ENCODE measurements around the gene SEC23A. TPM values are rescaled to one million over a fixed set of nuclear protein-coding genes. Genes with fewer than 3 reads are reported as not detected.
"Not testable (repeated sequence)": the region's sequence is repeated elsewhere in the genome, so short reads cannot be mapped to it uniquely, and the experiment has no call there.

The SEC23A gene
- 108 and 113 TPM in 2 replicates for total RNA-seq (2014; rRNA removed; shearing (Covaris generic))
- polyA plus RNA-seq (2014; cell fraction: nucleus; rRNA removed) = 51.9 and 80.0 TPM in 2 replicates

DNA sequence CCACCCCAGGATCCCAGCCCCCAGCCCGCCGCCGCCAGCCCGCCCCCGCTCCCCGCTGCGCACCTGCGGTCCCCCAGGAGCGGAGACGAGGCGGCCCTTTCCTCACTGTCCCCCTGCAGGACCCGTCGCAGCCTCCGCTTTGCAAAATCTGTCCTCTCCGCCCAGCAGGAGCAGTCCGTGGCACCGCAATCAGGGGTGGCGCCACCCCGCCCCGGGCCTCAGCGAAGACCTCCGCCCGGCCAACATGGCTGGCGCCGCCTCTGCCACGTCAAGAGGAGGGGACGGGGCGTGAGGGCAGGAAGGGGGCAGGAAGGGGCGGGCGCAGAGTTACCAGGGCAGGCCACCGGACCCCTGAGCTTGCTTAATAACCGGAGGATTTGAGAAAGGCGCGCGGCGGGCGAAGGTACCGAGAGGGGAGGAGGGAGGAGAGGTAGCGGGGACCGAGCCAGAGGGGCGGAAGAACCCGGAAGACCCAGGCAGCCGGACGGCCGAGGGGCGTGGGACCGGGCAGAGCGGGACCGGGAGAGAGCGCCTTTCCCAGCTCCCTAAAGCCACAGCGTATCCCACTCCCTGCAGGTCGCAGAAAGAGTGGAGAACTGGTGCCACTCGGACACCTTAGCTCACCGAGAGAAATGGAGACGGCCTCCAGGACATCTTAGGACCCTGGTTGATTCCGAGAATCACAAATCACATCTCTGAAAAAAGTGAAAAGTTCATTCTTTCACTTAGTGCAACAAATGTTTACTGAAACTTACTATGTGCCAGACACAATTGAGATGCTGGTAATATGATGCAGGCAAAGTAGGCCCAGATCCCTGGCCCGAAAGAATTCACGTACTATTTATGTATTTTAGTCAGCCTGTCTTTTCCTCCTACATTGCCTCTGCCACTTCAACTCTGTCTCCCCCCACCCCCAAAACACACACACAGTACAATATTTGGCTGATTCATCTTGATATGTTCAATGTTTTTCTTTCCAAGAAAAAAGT, at the start of gene SEC23A:
TSS of gene SEC23A (minus strand) at position 267 of the 989 bp plus-strand sequence. CDS start 7,117 bp downstream, outside the sequence.
- peak; percentile 84 for DNase-seq (ENCODE audit: extremely low read depth, low read depth)

DNA sequence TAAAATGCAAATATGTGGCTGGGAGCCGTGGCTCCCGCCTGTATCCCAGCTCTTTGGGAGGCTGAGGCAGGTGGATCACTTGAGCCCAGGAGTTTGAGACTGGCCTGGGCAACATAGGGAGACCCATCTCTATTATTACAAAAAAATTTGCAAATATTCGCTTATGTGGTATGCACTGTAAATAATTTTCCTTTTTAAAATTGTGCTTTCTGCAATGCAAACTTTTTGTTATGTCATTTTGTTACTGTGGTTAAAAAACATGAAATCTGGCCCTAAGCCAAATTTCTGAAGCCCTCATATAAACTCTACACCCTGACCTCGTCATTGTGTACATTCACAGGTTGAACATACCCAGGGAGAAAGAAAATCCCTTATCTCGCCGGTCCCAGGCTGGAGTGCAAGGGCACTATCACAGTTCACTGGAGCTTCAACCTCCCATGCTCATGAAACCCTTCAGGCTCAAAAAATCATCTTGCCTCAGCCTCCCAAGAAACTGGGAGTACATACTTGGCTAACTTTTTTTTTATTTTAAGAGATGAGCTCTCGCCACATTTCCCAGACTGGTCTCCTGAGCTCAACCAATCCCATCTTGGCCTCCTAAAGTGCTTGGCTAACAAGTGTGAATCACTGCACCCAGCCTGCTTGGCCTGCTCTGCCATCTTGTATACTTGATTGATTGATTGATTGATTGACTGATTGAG, 42.4 kb upstream of the SEC23A start:
- no peak for DNase-seq (ENCODE audit: extremely low read depth, low read depth)

DNA sequence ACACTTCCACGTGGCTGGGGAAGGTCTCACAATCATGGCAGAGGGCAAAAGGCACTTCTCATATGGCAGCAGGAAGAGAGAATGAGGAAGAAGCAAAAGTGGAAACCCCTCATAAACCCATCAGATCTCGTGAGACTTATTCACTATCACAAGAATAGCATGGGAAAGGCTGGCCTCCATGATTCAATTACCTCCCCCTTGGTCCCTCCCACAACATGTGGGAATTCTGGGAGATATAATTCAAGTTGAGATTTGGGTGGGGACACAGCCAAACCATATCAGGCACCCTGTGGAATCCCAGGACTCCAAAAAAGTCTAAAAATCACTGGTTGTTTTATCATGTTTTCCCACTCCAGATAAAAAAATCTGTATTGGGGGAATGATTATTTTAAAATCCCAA, 40.2 kb upstream of the SEC23A start:
- not testable (repeated sequence) for DNase-seq (ENCODE audit: extremely low read depth, low read depth)

DNA sequence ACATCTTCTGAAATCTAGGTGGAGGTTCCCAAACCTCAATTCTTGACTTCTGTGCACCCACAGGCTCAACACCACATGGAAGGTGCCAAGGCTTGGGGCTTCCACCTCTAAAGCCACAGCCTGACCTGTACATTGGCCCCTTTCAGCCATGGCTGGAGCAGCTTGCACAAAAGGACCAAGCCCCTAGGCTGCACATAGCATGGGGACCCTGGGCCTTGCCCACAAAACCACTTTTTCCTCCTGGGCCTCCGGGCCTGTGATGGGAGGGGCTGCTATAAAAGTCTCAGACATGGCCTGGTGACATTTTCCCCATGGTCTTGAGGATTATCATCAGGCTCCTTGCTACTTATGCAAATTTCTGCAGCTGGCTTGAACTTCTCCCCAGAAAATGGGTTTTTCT, 38.6 kb upstream of the SEC23A start:
- not testable (repeated sequence) for DNase-seq (ENCODE audit: extremely low read depth, low read depth)

DNA sequence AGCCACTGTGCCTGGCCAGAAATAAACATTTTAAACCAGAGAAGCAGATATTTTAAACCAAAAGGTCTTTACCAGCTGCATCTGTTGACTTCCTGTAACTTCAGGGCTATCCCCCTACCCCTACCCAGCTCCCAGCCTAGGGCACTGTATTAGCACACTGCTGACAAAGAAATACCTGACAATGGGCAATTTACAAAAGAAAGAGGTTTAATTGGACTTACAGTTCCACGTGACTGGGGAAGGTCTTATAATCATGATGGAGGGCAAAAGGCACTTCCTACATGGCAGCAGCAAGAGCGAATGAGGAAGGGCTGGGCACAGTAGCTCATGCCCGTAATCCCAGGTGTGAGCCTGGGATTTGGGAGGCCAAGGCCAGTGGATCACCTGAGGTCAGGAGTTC, 37.1 kb upstream of the SEC23A start:
- DNase-seq (ENCODE audit: extremely low read depth, low read depth) = no peak

DNA sequence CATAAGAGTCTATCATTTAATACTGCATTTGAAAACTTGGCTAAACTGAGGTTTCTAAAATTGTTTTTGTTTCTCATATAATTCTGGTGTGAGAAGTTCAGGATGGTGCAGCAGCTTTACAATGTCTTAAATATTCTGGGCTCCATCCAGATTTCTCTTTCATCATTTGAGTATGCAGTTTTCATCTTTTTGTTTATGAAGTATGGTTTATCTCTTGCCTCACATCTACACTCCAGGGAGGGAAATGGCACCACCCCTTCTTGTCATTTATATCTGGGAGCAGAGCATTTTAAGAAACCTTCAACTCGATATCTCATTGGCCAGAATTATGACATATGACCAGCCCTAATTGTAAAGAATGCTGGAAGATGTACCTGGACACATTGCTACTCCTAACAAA, 35.4 kb upstream of the SEC23A start:
- no peak for DNase-seq (ENCODE audit: extremely low read depth, low read depth)

DNA sequence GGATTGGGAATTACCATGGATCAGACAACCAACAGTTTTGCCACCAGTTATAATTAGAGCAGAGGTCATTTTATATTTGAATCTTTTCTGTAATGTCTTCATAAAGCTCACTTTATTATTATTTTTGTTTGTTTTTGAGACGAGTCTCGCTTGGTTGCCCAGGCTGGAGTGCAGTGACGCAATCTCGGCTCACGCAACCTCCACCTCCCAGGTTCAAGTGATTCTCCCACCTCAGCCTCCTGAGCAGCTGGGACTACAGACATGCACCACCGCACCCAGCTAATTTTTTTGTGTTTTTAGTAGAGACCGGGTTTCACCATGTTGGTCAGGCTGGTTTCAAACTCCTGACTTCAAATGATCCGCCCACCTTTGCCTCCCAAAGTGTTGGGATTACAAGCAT, 34.8 kb upstream of the SEC23A start:
- DNase-seq (ENCODE audit: extremely low read depth, low read depth) = not testable (repeated sequence)

DNA sequence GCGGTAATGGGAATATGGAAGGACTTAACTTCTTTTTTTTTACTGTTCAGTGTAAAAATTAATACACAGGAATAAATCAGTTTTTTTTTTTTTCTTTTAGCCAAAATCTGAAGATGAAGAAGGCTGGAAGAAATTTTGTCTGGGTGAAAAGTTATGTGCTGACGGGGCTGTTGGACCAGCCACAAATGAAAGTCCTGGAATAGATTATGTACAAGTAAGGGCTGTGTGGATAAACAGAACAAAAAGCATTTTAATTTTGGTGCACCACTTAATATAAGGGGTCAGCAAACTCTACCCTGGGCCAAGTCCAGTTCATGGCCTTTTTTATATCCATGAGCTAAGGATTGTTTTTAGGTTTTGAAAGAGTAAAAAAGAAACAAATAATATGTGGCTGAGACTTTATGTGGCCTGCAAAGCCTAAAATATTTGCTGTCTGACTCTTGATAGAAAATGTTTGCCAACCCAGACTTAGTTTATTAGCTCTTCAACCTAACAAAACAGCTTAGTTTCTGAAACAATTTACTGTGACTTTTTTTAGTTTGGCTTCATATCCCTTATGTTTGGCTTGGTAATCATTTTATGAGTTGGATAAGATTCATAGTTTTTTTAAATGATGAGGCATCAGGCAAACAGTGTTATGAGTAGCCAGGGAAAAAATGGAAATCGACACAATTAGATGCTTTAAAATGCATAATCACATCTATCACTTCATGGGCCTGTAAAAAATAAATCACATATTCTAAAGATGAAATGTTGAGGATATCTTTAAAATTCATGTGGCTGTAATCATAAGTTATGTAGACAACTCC, 19.5 kb upstream of the SEC23A start:
- DNase-seq (ENCODE audit: extremely low read depth, low read depth) = no peak

DNA sequence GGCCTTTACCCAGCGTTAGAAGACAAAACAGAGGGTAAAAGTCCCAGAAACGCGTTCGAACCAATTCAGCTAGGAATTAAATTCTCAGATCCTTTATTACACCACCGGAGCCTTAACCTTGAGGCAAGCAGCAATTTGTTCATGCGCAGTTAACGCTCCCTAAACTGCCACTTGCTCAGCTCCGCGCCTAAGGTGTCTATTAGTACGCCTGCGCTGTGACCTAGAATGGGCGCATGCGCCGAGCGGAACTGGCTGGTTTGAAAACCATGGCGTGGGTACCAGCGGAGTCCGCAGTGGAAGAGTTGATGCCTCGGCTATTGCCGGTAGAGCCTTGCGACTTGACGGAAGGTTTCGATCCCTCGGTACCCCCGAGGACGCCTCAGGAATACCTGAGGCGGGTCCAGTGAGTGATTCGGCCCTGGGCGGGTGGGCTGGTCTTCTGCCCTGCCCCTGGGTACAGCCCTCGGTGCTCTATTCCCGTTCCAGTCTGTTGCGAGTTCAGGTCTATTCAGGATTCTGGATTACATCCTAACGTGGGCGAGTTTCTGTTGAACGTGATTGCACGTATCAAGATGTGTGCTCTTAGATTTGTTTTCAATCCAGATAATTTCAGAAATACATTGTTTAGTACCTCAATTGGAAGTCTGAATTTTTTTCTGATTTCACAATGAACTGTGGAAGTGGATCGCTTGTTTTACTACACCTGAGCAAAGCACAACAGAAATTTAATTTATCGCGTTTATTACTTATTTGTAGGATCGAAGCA, 11.2 kb upstream of the SEC23A start, which contains the start of gene GEMIN2:
TSS of gene GEMIN2 (plus strand) at position 251 of the 766 bp plus-strand sequence. CDS start at position 267, 16 bp downstream.
- DNase-seq (ENCODE audit: extremely low read depth, low read depth) = peak; percentile 97

DNA sequence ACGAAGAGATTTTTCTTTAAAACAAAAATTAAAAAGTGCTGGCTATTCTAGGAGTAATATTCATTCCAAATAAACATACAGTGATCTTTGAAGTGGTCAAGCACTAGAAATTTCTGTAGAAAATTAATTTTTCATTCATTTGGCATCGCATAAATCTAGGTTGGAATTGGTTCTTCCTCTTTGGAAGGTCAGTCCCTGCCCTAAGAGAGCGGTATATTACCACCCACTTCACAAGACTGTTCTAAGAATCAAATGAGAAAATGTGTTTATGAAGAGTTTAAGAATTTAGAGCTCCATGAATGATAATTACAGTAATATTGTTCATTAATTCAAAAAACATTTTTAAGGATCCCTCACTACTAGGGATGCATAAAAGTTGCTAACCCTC, 10.6 kb upstream of the SEC23A start:
- no peak for DNase-seq (ENCODE audit: extremely low read depth, low read depth)

DNA sequence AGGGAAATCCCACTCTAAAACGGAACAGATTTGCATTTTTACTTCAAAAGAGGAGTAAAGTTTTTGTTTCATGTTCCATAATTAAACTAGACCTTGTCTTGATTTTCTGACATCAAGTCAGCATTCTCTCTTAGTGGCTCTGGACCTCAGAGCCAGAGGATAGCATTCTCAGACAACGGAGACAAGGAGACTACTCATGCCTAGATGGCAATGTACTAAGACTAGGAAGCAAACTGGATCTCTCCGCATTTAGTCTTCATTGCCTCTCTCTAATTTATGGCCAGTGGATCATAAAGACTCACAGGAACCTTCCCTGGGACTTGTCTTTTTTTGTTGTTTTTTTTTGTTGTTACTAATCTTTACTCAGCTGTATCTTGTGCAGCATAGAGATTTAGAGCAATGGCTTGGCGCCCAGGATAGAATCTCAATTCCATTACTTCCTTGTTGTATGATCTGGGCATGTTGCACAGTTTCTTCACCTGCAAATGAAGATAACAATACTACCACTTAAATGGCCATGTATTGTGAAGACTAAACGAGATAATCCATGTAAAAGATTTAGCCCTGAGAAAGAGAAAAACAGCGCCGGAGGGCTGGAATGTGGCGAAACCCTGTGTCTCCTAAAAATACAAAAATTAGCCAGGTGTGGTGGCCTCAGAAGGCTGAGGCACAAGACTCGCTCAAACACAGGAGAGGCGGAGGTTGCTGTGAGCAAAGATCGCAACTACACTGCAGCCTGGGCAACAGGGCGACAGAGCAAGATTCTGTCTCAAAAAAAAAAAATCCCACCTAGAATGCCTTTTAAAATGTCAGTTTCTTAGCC, 7.1 kb upstream of the SEC23A start:
- DNase-seq (ENCODE audit: extremely low read depth, low read depth) = no peak

DNA sequence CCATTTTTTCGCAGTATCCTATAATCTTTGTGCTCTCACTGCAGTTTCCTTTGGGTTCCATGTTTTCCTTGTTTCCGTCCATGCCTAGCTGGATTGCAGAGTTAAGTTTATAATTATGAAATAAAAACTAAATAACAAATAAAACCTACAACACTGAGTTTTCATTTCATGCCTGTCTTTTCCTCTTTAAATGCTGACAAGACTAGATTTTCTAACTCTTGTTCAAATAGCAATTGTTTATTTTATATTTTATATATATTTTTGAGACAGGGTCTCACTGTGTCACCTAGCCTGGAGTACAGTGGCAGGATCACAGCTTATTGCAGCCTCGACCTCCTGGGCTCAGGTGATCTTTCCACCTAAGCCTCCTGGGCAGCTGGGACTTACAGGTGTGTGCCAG, 5.8 kb upstream of the SEC23A start:
- DNase-seq (ENCODE audit: extremely low read depth, low read depth) = no peak

DNA sequence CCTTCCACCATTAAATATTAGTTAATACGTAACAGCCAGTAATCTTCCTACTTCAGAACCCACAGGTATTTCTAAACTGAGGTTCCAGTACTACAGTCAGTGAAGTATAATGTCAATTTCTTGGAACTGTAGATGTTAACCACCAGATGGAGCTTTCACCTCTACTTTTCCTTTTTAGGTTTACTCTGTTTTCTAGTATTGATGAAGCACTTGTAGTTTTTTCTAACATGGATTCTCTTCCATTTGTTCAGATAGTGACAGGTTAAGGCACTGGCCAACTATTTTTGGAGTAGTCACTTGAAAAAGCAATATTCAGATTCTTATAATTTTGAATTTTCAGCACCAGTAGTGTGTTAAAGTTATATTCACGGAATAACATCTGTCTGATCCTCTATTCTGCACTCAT, 4.6 kb upstream of the SEC23A start:
- DNase-seq (ENCODE audit: extremely low read depth, low read depth) = peak; percentile 32

DNA sequence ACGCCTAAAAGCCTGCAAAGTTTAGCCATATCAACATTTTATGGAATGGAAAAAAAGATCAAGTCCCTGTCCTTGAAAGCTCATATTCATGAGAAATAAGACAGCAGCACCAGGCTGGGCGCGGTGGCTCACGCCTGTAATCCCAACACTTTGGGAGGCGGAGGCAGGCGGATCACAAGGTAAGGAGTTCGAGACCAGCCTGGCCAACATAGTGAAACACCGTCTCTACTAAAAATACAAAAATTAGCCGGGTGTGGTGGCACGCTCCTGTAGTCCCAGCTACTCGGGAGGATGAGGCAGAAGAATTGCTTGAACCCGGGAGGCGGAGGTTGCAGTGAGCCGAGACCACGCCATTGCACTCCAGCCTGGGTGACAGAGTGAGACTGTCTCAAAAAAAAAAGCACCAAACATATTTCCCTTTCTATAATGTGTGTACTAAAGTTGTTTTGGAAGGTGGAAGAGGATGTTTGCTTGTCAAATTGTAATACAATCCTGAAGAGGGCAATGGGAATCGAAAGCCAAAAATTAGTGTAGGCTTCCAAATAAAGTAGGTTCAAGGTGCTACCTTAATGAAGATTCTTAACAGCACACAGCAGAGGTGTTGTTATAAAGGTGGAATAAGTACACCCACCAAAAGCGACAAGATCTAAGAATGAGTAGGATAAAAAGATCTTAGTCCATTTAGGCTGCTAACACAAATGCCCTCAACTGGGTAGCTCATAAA, 1.2 kb upstream of the SEC23A start:
- DNase-seq (ENCODE audit: extremely low read depth, low read depth) = not testable (repeated sequence)

DNA sequence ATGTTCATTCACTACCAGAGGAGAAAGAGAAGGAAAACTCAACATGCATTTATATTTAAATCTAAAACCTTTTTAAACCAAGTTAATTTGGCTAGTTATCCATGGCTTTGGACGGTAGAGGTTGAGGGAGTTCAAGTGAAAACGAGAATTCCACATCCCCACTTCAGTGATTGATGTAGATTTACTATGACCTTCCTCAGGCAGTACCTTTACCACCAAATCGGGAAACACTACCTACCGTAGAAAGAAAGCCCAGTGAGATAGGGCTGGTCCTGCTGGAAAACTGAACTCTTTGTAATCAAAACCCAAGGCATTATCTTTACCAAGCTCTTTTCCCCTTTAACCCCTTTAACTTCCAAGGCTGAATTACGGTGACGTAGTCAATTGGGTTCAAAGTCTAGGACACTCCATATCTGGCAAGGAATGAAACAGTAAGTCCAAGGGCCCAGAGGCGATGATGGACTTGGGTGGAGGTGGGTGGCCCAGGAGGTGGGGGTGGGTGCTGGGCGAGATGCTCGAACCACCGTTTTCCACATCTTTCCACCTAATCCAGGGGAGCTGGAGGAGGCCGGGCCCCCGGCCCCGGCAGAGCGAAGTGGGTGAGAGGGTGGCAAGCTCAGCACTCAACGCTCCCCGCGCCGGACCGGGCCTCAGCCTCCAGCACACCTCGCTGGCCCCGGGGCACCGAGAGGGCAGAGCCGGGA, 618 bp downstream of the SEC23A start:
- peak; percentile 27 for DNase-seq (ENCODE audit: extremely low read depth, low read depth)

DNA sequence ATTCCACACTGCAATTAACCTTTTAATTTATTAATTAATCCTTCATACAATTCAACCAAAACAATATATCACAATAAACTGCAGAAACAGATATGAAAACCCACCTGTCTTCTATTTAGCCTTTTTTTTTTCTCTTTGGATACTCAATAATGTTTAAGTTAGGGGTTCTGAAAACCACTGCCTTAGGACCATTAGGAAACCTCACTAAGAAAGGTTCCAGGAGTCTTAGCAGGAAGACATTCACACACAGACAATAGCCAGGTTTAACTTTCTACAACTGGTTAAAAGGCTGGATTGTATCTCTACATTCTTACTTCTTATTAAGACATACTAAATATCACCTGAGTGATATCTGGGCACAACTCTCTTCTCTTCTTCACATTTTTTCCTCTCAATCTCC, 3.3 kb downstream of the SEC23A start:
- DNase-seq (ENCODE audit: extremely low read depth, low read depth) = no peak

DNA sequence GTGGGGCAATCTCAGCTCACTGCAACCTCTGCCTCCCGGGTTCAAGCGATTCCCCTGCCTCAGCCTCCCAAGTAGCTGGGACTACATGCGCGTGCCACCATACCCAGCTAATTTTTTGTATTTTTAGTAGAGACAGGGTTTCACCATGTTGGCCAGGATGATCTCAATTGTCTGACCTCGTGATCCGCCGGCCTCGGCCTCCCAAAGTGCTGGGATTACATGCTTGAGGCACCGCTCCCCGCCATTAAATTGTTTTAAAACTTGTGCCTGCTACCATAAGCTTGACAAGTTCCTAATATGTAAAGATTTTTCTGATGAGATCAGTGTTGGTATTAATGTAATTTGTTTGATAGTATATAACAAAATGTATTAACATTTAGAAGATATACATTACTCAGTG, 3.8 kb downstream of the SEC23A start:
- not testable (repeated sequence) for DNase-seq (ENCODE audit: extremely low read depth, low read depth)

DNA sequence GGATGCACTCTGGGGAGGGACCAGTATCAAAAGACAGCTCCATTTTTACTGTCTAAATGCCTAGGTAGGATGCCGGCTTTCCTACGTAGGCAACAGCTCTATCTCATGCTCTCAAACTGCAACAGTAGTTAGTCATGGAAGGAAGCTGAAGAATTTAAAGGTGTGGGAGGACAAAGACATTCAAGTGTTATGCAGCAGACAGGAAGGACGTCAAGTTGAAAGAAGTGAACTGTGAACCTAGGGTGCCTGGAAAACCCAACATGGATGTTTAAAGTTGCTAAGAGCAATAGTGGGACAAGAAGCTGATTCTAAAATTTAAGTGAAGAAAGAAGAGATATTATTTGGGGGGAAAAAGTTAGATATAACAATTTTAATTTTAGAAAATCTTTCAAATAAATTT, 5.9 kb downstream of the SEC23A start:
- no peak for DNase-seq (ENCODE audit: extremely low read depth, low read depth)

Measured in NCI-H460 (cell line).